ENCODE data around the gene MAP3K6. TPM values are rescaled to one million over a fixed set of nuclear protein-coding genes. Genes with fewer than 3 reads are reported as not detected.

MAP3K6 gene
- 29.2 and 45.2 TPM in 2 replicates for total RNA-seq

GRCh38 chr1:27366411-27367159 lies at the start of gene MAP3K6:
TSS of gene MAP3K6 (minus strand) at chr1:27366961. CDS start at chr1:27366597, 364 bp downstream.

GRCh38 chr1:27392096-27392777 lies 25.5 kb upstream of the MAP3K6 start, which contains the start of gene GPR3:
TSS of gene GPR3 (plus strand) at chr1:27392622. CDS start at chr1:27393799, 1,177 bp downstream.

GRCh38 chr1:27383039-27383605 lies 16.4 kb upstream of the MAP3K6 start, which contains the start of gene CD164L2:
TSS of gene CD164L2 (minus strand) at chr1:27383333. CDS start at chr1:27383239, 94 bp downstream.

GRCh38 chr1:27374362-27375086 lies 7.8 kb upstream of the MAP3K6 start, which contains the start of gene FCN3:
TSS of gene FCN3 (minus strand) at chr1:27374824. CDS start at chr1:27374818, 6 bp downstream.

GRCh38 chr1:27341525-27342252 lies 25.1 kb downstream of the MAP3K6 start, which contains the start of gene SYTL1:
TSS of gene SYTL1 (plus strand) at chr1:27342022. CDS start at chr1:27345335, 3,313 bp downstream.

GRCh38 chr1:27321813-27322568 lies 44.8 kb downstream of the MAP3K6 start, which contains the start of gene TMEM222:
TSS of gene TMEM222 (plus strand) at chr1:27322163. CDS start at chr1:27322198, 35 bp downstream.

Other genes with a start within 250 kb of the MAP3K6 start
- gene SLC9A1, start 211.8 kb downstream of the MAP3K6 start, total RNA-seq: 18.0 and 35.2 TPM in 2 replicates
- 20.4 and 26.0 TPM in 2 replicates for gene WDTC1, start 132.3 kb downstream of the MAP3K6 start, total RNA-seq
- 9.2 and 22.5 TPM in 2 replicates for gene TMEM222, start 44.8 kb downstream of the MAP3K6 start, total RNA-seq
- gene SYTL1, start 24.9 kb downstream of the MAP3K6 start, total RNA-seq: 72.4 and 96.0 TPM in 2 replicates
- gene FCN3, start 7.9 kb upstream of the MAP3K6 start, total RNA-seq: 2.2 TPM in 1 of 2 replicates, not detected in the other
- gene CD164L2, start 16.4 kb upstream of the MAP3K6 start, total RNA-seq: 6.3 and 7.2 TPM in 2 replicates
- gene GPR3, start 25.7 kb upstream of the MAP3K6 start, total RNA-seq: 0.14 and 2.0 TPM in 2 replicates
- 47.9 and 62.5 TPM in 2 replicates for gene WASF2, start 123.2 kb upstream of the MAP3K6 start, total RNA-seq
- 24.5 and 37.7 TPM in 2 replicates for gene AHDC1, start 237.2 kb upstream of the MAP3K6 start, total RNA-seq